ENCODE results near the gene AKAP7.
A peak's percentile ranks its signal among the peaks of the same experiment; 100 is the strongest.
"Not testable (repeated sequence)": the region's sequence is repeated elsewhere in the genome, so short reads cannot be mapped to it uniquely, and the experiment has no call there.

AKAP7 gene

GRCh38 chr6:131135244-131136020, at the start of gene AKAP7:
Gene AKAP7, plus strand, starts transcription at chr6:131135467. Its CDS starts 297 bp downstream, at chr6:131135764.
- peak; percentile 39 to 44 for DNase-seq (ENCODE audit: low read depth in 2 of 2)

- not testable (repeated sequence) for DNase-seq (ENCODE audit: low read depth in 2 of 2)
These were observed 44.9 kb upstream of the AKAP7 start for GRCh38 chr6:131090339-131090738.

DNA sequence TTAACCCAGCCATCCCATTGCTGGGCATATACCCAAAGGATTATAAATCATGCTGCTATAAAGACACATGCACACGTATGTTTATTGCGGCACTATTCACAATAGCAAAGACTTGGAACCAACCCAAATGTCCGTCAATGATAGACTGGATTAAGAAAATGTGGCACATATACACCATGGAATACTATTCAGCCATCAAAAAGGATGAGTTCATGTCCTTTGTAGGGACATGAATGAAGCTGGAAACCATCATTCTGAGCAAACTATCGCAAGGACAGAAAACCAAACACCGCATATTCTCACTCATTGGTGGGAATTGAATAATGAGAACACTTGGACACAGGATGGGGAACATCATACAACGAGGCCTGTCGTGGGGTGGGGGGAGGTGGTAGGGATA, 43.3 kb upstream of the AKAP7 start:
- DNase-seq (ENCODE audit: low read depth in 2 of 2) = not testable (repeated sequence)

GRCh38 chr6:131093334-131093733, 41.9 kb upstream of the AKAP7 start:
- DNase-seq (ENCODE audit: low read depth in 2 of 2) = no peak

GRCh38 chr6:131096786-131097185, 38.5 kb upstream of the AKAP7 start:
- DNase-seq (ENCODE audit: low read depth in 2 of 2) = no peak

GRCh38 chr6:131101911-131102680, 33.2 kb upstream of the AKAP7 start:
- DNase-seq (ENCODE audit: low read depth in 2 of 2) = no peak

DNA sequence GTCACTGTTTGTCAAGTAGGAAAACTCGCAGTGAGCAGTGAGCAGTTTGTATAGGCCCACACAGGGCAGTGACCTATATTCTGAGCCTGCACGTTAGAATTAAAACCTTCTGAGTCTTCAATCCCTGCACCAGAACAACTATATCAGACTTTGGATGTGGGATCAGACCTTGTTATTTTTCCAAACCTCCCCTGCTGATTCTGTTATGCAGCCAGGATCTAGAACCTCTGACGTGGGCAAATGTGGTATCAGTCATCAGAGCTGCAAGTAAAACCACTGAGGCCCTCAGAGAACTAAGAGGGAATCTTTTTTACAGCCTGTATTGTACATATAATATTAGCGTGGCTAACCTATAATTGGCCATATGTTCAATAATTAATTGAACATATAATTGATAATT, 32.0 kb upstream of the AKAP7 start:
- DNase-seq (ENCODE audit: low read depth in 2 of 2) = no peak

GRCh38 chr6:131103901-131104300, 31.4 kb upstream of the AKAP7 start:
- DNase-seq (ENCODE audit: low read depth in 2 of 2) = no peak

GRCh38 chr6:131107151-131107550, 28.1 kb upstream of the AKAP7 start:
- DNase-seq (ENCODE audit: low read depth in 2 of 2) = no peak

- DNase-seq (ENCODE audit: low read depth in 2 of 2) = no peak
These were observed 23.0 kb upstream of the AKAP7 start for GRCh38 chr6:131112249-131112648.

DNA sequence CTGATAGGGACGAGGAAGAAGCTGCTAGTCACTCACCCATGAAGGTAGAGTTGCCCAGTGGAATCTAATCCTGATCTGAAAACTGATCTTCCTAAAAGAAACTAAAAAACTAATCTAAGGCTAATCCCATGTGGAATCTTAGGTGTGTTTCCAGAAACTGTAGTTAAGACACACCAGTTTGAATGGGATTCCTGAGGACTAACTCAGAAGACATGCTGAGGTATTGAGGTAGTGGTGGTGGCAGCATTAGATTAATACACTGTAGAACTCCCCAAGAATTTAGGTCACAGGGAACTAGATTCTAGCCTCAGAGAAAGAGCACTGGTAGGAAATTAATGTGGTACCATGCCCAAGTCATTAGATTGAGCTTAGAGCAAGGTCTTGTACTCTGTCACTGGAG, 19.6 kb upstream of the AKAP7 start:
- no peak for DNase-seq (ENCODE audit: low read depth in 2 of 2)

DNA sequence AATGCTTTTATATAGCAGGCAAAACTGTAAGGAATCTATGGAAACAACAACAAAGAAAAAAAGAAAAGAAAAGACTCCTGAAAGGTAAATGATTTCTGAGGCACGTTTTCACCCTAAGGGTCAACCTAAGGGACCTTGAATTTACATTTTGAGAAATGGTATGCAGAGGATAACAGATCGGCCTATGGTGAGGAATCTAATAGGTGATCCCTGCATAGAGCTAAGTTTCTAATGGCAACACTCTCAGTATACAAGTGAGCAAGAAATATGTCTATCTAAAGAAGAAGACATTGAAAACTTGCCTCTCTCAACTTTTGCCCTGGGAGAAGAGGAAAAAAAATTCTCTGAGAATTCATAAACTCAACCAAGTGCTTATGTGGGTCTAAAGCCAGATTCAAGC, 18.9 kb upstream of the AKAP7 start:
- DNase-seq (ENCODE audit: low read depth in 2 of 2) = no peak

DNA sequence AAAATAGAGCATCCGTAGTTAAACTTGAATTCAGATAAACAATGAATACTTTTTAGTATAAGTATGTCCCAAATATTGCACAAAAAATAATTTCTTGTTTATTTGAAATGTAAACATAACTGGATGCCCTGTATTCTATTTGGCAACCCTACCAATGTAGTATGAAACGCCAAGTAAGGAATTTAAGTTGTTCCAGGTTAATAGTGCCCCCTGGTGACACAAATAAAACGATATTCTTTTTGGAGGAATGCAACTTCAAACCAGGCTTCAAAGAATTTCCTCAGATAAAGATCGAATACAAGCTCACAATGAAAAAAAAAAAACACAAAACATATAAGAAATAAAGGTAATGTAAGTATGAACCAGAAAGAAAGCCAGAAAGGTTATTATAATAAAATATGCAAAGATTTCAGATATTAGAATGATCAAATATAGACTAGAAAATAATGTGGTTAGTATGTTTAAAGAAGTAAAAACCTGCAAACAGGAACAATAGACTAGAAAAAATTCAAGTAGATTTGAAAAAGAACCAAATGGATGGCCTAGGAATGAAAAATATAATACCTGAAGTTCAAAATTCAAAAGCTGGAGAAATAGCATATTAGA, 18.4 kb upstream of the AKAP7 start:
- DNase-seq (ENCODE audit: low read depth in 2 of 2) = no peak

DNA sequence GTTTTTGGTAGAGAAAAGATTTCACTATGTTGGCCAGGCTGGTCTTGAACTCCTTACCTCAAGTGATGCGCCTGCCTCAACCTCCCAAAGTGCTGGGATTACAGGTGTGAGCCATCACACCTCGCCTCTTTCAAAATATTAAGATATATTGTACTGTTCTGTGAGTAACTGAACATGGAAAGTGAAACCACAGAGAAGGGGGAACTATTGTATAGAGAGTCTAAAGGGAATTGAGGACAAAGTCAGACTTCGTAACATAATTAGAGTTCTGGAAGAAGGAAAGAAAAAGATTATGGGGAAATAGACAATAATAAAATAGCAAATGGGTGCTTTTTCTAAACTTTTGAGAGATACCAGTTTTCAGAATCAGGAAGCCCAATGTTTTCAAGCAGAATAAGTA, 17.4 kb upstream of the AKAP7 start:
- DNase-seq (ENCODE audit: low read depth in 2 of 2) = no peak

DNA sequence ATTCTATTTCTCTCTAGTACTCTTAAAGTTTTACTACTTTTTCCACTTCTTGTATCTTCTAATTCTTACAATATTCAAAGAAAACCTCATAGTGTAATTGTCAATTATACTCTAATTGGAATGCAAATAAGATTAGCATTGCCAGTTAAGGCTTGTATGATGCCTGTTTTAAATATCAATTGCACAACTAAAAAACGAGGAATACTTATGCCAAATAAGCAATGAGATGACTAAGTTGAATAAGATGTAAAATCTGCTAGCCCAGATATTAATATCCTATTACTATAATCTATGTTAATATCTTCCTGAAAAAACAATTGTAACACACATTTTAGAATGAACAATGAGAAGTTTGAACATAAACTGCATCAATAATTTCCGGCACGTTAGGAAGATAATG, 13.3 kb upstream of the AKAP7 start:
- DNase-seq (ENCODE audit: low read depth in 2 of 2) = no peak

DNA sequence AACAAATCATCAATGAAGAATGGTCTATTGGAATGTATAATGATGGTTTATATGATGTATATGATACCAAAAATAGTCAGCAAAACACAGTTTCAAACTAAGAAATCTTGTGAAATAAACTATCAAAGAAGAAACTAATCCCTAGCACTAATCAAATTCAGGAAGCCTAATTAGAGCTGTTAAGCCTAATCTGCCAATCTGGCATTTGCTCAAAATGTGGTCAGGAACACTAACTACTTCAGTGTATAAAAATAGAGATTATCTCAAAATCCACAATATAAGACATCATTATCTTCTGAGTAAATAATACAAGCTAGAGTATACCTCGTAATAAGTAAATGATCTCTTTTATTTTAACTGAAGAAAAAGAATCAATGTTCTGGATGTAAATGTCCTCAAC, 12.8 kb upstream of the AKAP7 start:
- no peak for DNase-seq (ENCODE audit: low read depth in 2 of 2)

- no peak for DNase-seq (ENCODE audit: low read depth in 2 of 2)
These were observed 10.8 kb upstream of the AKAP7 start for GRCh38 chr6:131124336-131125071.

- DNase-seq (ENCODE audit: low read depth in 2 of 2) = no peak
These were observed 9.8 kb upstream of the AKAP7 start for GRCh38 chr6:131125431-131125830.

- no peak for DNase-seq (ENCODE audit: low read depth in 2 of 2)
These were observed 5.3 kb upstream of the AKAP7 start for GRCh38 chr6:131129689-131130553.

GRCh38 chr6:131130554-131130940, 4.7 kb upstream of the AKAP7 start:
- no peak for DNase-seq (ENCODE audit: low read depth in 2 of 2)

DNA sequence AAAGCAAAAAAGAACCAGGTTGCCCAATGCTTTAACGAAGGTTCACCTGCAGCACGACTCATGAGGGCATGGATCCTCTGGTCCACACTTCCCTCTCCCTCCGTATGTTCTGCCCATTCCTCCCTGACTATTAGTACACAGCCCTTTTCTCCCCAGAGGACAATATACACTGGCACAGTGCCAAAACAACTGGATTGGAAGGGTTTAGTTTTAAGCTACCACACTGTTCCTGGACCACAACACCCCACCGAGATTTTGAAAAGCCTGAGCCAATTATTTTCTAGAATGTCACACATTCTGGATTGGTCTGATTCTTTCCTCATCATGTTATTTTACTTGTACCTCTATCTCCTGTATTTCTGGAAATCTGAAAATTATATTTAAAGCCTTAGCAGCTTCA, 2.9 kb upstream of the AKAP7 start:
- DNase-seq (ENCODE audit: low read depth in 2 of 2) = no peak
